Measurements from ENCODE around the gene TXLNG.

DNA sequence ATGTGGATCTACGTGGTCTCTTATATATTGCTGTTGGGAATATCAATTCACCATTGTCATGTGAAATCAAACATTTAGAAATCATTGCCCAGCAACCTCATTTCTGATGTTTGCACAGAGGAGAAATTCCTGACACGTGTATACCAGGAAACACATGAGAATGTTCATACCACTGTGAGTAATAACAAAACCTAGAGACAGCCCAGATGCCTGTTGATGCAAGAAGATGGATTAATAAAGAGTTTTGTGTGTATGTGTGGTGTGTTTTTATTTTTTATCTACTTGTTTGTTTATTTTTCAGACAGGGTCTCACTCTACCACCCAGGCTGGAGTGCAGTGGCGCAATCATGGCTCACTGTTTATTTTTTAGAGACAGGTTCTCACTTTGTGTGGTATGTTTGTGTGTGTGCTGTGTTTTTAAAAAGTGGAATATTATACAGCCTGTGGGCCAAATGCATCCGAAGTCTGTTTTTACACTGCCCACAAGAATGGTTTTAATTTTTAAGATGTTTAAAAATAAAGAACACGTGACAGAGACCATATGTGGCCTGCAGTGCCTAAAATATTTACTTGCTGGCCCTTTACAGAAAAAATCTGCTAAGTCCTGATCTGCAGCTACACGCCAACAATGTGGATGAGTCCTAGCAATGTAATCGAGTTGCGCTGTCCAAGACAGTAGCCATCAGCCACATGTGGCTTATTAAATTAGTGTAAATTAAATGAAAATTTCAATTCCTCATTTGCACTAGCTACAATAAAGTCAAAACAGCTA is 39.2 kb downstream of the TXLNG start:
- TF ChIP-seq, protein P1, sequence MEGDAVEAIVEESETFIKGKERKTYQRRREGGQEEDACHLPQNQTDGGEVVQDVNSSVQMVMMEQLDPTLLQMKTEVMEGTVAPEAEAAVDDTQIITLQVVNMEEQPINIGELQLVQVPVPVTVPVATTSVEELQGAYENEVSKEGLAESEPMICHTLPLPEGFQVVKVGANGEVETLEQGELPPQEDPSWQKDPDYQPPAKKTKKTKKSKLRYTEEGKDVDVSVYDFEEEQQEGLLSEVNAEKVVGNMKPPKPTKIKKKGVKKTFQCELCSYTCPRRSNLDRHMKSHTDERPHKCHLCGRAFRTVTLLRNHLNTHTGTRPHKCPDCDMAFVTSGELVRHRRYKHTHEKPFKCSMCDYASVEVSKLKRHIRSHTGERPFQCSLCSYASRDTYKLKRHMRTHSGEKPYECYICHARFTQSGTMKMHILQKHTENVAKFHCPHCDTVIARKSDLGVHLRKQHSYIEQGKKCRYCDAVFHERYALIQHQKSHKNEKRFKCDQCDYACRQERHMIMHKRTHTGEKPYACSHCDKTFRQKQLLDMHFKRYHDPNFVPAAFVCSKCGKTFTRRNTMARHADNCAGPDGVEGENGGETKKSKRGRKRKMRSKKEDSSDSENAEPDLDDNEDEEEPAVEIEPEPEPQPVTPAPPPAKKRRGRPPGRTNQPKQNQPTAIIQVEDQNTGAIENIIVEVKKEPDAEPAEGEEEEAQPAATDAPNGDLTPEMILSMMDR (IDR thresholded peaks at IDR 0.05) = no peak
- TF ChIP-seq POLR2AphosphoS5 (IDR thresholded peaks at IDR 0.05; ENCODE audit: low read depth, low read length) = no peak

Measured in Panc1 (cell line).